Measurements from ENCODE around the gene PAM.

- TF ChIP-seq REST (IDR thresholded peaks at IDR 0.05; ENCODE audit: insufficient read depth in 1 of 2, low read depth in 2 of 2, low read length in 2 of 2) = no peak
- no peak for TF ChIP-seq SIN3A (IDR thresholded peaks at IDR 0.05; ENCODE audit: borderline replicate concordance, insufficient read depth, low read length)
- no peak for TF ChIP-seq POLR2AphosphoS5 (IDR thresholded peaks at IDR 0.05; ENCODE audit: low read depth, low read length)
Observed at GRCh38 chr5:103036601-103037000, 281.5 kb downstream of the PAM start.

Data from PFSK-1 (cell line).